HG03139 (cell line): ENCODE data around the gene NFATC2.
A peak's percentile ranks its signal among the peaks of the same experiment; 100 is the strongest.

Experiments used
- ATAC-seq: cut with Tn5 transposase; IDR thresholded peaks from one replicate; pipeline ENCODE4 v1.9.1; 2021; ENCODE audit not compliant: unreplicated experiment

NFATC2 gene

DNA sequence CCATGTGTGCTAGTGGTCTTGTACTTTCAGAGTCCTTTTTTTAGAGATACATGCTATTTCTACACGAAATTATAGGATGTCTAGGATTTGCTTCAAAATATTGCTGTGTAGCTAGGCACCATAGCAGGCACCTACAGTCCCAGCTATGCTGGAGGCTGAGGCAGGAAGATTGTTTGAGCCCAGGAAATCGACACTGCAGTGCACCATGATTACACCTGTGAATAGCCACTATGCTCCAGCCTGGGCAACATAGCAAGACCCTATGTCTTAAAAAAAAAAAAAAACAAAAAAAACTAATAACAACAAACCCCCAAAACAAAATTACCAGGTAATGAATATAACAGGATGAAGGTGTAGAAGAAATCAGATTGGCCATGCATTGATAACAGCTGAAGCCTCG lies 121.7 kb downstream of the NFATC2 start:
- no peak for ATAC-seq

DNA sequence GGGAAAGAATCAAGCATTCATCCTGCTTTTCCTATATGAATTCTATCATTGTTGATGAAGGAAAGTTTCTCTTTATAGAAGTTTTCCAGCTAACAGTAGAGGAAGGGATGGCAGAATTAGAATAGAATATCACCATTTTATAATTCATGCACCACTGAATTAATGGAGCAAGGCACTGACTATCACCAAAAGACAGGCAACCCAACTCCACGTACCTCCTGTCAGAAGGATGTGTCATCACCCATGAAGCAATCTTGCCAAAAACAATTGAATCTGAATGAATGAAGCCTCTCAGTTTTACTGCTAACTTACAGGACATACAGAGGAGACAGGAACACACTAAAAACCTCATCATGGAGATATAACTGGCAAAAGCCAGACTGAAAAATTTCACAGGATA lies 122.4 kb downstream of the NFATC2 start:
- ATAC-seq, result no peak

DNA sequence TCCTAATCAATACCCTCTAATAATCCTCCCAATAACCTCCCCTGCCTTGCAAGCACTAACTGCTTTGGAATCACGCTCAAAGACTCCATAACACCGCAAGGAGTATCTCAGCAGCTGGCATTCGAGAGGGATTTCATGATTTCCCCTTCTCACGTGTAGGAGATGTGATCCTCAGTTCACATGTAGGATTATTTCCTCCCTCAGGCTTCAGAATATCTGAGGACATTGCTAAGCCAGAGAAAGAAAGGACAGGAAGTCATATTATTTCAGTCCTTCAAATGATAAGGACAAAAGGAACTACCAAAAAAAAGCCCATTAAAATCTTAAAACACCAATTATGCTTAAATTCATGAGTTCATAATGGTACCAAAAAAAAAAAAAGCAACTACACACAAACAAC lies 122.9 kb downstream of the NFATC2 start:
- no peak for ATAC-seq

DNA sequence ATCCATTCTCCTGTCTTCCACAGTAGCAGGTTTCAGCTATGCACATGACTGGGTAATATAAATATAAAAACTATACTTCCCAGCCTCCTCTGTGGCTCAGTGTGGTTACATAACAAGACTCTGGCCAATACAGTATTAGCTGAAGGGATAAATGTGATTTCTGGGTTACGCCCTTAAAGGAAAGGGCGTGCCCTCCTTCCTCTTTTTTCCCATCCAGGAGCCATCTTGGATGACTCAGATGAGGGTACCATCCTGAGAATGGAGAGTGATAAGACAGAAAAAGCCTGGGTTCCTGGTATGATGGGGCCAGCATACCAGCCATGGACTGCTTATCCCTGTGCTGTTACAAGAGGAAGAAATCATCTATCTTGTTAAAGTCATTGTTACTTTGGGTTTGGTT lies 123.3 kb downstream of the NFATC2 start:
- no peak for ATAC-seq

DNA sequence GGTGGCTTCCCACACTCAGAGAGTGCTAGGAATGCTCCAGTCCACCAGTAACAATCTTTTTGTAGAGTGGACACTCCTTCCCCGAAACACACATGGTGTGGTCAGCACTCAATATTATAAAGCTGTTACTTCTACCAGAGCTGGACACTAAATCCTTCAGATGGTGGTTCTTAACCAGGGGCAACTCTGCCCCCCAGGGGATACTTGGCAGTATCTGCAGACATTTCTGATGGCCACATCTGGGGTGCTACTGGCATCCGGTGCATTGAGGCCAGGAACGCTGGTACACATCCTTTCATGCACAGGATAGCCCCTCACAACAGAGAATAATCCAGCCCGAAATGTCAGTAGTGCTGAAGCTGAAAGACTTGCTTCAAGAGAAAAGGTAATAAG lies 124.4 kb downstream of the NFATC2 start:
- ATAC-seq, result no peak

DNA sequence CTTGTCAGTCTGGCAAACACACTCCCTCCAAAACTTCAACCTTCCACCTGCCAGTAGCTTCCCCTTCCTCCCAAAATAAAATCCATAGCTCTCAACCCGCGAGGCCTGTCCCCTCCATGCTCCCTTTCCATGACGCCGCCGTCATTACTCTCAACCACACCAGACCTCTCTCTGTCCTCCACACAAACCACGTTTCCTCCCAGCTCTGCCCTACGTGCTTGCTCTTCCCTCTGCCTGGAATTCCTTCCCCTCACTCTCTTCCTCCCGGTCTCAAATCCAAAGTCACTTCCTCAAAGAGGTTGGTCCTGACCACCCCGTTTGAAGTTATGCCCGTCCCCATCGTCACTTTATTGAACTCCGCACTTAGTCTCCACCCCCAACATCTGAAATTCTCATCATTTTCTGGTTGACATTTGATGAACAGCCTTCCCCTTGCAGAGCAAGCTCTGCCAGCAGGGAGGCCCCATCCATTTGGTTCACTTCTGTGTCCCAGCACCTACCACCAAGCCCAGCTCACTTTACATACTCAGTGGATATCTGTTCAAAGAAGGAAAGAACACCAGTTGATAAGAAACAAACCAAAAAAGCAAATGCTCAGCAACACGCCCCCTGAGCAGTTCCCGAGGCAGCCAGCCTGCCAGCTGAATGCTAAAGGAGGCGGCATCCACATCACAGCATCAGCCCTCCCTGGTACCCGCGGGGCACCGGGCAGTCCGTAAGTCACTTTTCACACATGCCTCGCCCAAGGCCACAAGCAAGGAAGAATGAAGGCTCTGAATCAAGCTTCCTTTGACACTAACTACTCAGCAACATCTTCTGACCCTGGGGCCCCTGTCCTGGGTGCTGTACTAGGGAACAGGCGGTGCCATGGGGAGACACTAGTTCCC lies 125.0 kb downstream of the NFATC2 start:
- ATAC-seq, result no peak

DNA sequence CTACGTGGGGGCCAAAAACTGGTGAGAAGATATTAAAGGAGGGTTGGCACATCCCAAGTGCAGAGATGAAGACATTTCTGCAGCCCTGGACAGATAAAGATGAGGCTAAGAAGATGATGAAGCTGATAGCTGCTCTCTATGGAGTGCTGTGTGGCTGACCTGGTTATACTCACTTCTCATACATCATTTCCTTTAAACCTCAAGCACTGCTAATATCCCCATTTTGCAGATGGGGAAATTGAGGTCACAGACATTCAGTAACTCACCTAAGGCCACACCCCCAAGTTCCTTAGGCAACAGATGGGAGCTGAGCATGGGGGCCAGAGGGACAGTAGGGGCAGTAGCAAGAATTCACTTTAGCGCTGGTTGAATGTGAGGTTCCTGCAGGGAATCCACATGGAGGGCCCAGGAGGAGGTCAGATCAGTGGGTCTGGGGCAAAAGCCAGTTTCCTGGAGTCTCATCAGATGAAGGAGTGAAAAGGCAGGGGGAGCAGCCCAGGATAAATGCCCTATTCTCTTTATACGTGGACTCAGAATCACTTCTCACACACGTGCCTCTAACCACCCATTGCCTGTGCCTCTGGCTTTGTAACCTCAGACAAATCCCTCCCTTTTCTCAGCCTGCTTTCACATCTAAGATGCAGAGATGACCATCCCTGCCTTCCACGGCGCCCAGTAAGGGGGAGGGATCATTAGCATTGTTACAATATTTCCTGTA lies 125.8 kb downstream of the NFATC2 start:
- no peak for ATAC-seq

DNA sequence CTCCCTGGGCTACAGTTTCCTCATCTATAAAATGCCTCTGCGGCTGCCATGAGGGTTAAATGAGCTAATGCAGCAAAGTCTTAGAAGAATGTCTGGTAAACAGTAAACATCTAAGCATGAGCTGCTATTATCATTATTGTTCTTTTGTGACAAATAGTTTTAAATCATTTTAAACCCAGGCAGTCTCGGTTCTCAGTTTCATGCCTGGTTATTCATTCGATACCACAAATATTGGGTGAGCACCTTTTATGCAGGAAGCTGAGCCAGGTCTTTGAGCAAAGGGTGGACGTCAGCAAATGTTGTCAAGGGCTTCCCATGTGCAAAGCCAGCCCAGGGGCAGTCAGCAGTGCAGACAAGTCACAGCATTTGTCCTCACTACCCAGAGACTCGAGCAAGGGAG lies 128.7 kb downstream of the NFATC2 start:
- ATAC-seq, result no peak

DNA sequence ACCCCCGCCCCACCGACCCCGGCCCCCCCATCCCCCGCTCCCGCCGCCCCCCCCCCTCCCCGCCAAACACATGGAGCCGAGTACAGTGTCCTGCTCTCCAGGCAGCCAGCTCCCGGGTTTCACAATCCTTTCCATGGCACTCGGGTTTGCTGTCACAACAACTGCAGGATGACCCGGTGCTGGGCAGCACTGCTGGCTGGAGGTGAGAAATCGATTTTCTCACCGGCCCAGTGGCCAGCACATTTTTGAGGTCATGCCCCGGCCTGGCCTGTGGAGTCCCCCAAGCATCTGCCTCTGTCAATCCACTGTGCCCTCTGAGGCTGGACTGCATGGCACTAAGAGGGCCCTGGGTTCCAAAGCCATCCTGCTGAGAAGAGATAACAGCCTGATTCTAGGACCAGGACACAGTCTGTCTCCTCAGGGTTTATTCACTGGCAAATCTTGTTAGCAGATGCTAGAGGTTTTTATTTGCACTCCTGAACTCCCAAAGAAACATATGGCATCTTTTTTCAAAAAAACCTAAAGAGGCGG lies 129.5 kb downstream of the NFATC2 start:
- ATAC-seq, result no peak

DNA sequence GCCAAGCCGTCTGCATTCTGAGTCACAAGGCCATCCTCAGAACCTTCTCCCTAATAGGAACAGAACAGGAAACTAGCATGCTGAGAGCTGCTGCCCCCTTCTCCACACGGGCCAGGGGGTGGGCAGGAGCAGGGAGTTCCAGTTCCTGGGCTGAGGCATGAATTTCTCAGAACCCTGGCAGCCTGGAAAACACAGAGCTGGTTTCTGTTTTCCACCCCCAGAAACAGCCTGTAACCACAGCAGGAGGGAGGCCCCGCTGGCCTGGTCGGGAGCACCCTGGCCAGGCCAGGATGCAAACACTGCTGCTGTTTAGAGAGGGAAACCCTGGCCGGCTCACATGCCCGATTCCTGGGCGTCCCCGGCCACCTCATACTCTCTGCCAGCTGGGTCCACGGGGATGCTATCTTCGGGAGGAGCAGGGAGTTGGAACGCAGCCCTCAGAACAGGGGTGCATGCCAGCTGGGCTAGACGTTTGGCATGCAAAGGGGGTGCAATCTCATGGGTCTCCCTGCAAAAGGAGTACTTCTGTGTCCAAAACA lies 130.1 kb downstream of the NFATC2 start:
- no peak for ATAC-seq

DNA sequence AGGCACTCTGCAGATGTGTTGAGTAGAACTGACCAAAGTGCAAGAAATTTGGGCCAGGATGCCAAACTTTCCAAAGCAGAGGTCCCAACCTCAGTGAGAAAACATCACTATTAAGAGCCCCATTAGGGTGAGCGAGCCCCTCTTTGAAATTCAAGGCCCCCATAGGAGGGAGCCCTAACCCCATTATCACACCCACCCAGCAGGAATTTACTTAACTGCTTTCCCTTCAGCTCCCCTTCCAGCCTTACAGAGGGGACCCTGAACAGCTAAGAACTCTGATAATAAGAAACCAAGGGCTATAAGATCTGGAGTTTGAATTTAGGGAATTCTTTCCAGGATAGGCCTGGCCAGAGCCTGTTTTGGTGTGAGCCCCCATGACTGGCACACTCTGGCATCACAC lies 130.6 kb downstream of the NFATC2 start:
- ATAC-seq, result no peak

DNA sequence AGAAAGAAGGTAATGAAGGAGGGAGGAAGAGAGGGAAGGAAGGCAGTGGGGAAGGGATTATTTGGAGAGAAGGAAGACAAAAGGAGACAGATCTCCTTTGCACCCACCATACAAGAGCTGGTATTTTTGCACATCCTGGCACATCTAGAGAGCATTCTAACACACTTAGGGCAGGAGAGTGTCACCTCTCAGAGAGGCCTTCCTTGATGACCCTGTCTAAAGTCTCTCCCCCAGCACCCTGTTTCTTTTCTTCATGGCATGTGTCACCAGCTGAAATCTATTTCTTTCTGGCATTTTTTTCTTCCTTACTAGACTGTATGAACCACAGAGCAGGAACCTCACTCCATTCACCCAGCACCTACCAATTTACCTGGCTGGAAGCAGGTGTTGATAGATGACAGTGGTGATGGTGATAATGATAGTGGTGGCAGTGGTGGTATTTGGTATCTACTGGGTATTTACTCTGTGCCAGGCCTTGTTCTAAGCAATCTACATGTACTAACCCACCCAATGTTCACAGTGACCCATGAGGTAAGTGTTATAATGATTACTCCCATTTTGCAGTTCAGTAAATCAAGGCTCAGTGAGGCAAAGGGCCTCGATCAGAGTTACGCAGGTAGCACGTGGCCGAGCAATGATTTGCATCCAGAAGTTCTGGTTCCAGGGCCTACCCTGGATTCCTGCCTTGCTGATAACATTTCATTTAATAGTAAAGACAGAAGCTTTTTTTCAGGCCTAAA lies 131.8 kb downstream of the NFATC2 start:
- no peak for ATAC-seq

DNA sequence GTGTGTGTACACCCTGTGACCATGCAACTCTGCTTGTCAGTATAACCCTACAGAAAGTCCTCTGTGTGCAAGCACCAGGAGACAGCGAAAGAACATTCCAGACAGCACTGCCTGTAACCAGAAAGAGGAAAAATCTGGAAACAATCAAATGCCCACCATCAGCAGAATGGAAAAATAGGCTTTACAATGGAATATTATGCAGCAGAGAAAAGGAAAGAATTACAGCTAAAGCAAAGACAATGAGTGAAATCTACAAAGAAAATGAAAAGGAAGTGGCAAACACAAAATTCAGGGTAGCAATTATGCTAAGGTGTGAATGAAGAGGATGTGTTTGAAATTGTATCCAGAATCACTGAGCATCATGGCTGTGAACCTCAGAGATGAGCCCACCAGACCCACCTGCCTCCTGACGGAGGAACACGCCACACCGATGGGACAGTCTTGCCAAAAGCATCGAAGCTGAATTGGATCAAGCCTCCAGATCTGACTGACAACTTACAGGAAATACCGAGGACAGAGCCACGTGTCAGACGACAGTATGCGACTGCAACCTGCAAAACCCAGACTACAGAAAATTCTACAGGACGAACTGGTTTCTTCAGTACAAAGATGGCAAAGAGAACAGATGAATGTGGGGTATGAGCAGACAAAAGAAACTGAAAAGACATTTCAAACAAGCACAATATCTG lies 133.2 kb downstream of the NFATC2 start:
- ATAC-seq, result no peak

DNA sequence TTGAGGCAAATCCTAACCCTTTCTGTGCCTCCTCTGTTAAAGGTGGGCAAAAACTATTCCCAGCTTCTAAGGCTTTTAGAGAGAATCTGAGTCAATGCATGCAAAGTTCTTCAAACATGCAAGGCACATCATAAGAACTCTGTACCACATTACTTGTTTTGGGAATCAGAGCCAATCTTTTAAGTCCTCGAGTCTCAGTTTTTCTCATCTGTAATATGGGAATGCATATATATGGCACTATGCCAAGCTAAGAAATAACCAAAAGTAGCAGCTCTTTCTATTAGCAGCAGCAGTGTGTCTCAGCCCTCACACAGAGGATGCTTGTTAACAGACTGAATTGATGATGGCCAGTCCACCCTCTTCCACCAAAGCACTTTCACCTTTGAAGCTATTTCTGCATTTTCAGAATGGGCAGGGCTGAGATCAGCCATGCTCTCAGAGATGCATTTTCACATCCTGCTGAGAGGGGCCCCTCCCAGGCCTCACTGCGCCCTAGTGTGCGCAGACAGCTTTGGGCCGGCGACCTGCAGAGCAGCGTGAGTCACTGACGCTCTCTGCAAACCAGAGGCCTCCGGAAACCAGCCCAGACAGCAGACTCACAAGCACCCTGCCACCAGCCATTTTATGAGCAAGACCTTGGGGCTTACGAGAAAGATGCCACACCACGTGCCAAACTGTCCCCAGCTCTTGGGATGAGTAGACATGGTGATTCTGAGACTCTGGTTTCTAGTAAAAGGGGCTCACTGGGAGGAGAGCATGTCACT lies 138.0 kb downstream of the NFATC2 start:
- peak; percentile 81 for ATAC-seq

DNA sequence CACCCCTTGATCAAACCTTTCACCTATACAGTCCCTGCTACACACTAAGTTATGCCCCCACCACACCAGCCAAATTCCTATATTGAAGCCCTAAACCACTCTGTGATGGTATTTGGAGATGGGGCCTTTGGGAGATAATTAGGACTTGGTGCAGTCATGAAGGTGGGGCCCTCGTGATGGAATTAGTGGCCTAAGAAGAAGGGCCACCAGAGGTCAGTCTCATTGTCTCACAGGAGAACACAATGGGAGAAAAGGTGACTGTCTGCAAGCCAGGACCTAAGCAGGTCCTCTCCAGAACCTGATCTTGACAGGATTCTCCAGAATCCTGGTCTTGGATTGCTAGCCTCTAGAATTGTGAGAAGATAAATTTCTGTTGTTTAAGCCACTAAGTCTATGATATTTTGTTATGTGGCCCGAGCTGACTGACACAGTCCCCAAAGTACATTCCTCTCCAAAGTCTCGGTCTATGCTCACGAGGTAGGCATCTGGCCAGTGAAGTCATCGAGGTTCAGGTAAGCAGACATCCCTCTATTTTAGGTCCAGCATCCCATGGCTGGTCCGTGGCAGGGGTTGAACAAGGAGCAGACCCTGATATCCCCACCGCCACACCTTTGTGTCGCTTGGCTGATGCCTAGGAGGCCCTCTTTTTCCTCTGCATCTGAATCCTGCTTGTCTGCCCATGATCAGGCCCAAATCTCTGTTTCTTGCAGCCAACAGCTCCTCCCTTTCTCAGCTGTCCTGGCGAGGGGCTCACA lies 138.9 kb downstream of the NFATC2 start:
- no peak for ATAC-seq

DNA sequence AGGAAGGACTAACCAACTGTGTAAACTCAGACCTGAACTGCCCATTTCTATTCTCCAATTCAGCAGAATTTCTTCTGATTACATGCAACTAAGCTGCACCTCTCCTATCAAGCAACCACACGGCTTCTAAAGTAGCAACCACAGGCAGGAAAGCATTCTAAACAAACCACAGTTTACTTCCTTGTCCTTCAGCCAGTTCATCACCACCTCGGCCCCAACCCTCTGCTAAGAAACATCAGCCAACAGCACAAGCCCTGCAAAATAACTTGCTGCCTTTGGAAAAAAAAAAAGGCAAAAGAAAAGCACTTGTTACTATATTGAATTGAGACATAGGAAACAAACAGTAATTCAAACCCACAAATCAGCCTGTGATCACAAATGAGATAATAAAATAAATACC lies 140.3 kb downstream of the NFATC2 start:
- no peak for ATAC-seq

DNA sequence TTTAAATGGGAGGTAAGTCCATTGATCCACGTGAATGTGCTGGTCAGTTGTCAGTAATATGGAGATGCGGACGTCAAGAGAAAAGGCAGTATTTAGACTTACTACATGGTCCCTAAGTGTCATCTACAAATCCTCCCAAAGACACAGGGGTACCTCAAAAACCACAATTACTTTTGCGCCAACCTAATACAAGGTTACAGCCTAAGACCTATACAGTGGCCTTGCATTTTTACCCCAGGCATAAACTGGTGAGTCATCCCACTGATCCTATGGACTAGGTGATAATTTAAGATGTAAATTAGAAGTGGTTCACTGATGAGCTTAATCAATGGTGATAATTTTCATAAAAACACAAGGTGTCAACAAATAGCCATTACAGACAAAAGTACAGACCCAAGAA lies 141.0 kb downstream of the NFATC2 start:
- ATAC-seq, result no peak

DNA sequence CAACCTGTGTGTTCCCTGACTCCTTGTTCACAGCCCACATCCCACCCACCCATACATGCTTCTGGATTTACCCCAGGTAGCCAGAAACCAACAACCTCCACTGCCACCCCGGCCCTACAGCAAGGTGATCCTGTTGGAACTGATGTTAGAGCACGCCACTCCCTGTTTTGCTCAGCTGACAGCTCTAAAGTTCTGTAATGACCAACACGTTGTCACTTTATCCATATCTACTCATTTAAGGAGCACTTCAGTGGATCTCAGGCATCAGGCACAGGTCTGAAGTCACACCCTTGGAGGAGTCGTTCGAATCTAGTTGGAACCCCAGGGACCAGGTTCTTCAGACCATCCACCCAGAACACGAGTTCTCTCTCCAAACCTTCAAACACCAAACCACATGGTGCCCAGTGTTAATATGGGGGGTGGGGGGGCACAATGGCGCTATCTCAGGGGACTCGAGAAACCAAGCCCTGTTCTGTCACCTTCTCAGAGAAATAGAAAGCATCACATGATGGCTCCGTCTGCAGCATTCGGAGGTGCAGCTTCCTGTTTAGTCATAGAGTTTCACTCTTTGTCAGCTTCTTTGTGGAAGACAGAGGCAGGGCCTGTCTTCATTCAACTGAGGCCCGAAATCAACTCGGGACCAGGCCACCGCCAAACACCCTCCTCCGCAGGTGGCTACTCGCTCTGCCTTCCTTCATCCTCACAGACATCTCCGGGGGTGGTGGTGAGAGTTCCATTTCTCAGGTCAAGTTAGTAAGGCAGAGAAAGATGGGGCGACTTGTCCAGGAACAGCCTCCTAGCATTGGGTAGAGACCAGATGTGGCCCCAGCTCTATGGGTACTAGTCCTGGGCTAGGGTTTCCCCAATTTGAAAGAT lies 142.2 kb downstream of the NFATC2 start:
- ATAC-seq, result peak; percentile 66
